HCT116 (cell line): Measurements from ENCODE around the gene PLCH2. TPM values are rescaled to one million over a fixed set of nuclear protein-coding genes. Genes with fewer than 3 reads are reported as not detected.

Experiments
- ATAC-seq: fragments of 200-7000 bp; cut with Tn5 transposase; 2 replicates; pipeline ENCODE4 v1.9.1; 2020; ENCODE audit warnings: mild to moderate bottlenecking, moderate library complexity
- BruUV-seq: library from RNA; stranded (reverse); fragments of 400-500 nt; replicated peaks from 2 replicates; lab custom pipeline; 2021; lab: Mats Ljungman, UMichigan
- CTCF ChIA-PET: fragments of 300-600 bp; sonication (Branson Sonifier 250); formaldehyde crosslinking; loops from one replicate; lab custom pipeline; 2021; ENCODE audit warnings: antibody characterized with exemption; lab: Charles Lee
- POLR2A ChIA-PET: fragments of 300-600, 350-600 bp; sonication (Branson Sonifier 250); formaldehyde crosslinking; loops from one replicate; lab custom pipeline; 2021; ENCODE audit warnings: antibody characterized with exemption; lab: Charles Lee
- RAD21 ChIA-PET, 2 experiments: fragments of 300-600 bp; sonication (Branson Sonifier 250); formaldehyde crosslinking; loops; one replicate each; lab custom pipeline; 2023; ENCODE audit warnings: low total read pairs in 2 of 2; ENCODE audit not compliant: uncharacterized antibody in 2 of 2, unreplicated experiment in 2 of 2, low non-redundant PET in 1 of 2; lab: Charles Lee
- DNase-seq: peaks from one replicate; pipeline ENCODE4 v3.0.0-alpha.2; 2010; ENCODE audit warnings: low read depth, low spot score
- H2AFZ ChIP-seq: fragments of 200-600 bp; shearing (Covaris generic), sonication (generic); 2 replicates; pipeline ENCODE4 v1.6.1; 2017; ENCODE audit warnings: low read depth, mixed run types, mixed read lengths, antibody characterized with exemption, low read length; ENCODE audit not compliant: poor library complexity, severe bottlenecking
- H3K27ac ChIP-seq: 2 replicates; pipeline ENCODE4 v1.5.1; 2012; ENCODE audit warnings: low read depth, low read length
- H3K27me3 ChIP-seq: fragments of 200-600 bp; sonication (generic); 2 replicates; pipeline ENCODE4 v1.6.1; 2016; ENCODE audit warnings: mixed run types, low read length, mixed read lengths; ENCODE audit not compliant: insufficient read depth
- H3K36me3 ChIP-seq, 2 experiments: fragments of 200-500 bp in 1 of 2; fragments of 200-600 bp in 1 of 2; sonication (Bioruptor generic) in 1 of 2; sonication (generic) in 1 of 2; 2 replicates each; pipeline versions ENCODE4 v1.5.1 to v1.6.1; 2014 to 2016; ENCODE audit warnings: low read length in 2 of 2, inconsistent platforms in 1 of 2, mixed read lengths in 1 of 2, mixed run types in 1 of 2; ENCODE audit not compliant: insufficient read depth in 2 of 2, control insufficient read depth in 1 of 2
- H3K4me1 ChIP-seq, 2 experiments: fragments of 200-600 bp in 1 of 2; sonication (generic) in 1 of 2; 2 replicates each; pipeline versions ENCODE4 v1.5.1 to v1.6.1; 2012 to 2017; ENCODE audit warnings: low read length in 2 of 2, inconsistent platforms in 1 of 2, mild to moderate bottlenecking in 1 of 2, mixed read lengths in 1 of 2, mixed run types in 1 of 2, moderate library complexity in 1 of 2; ENCODE audit not compliant: insufficient read depth in 2 of 2, control insufficient read depth in 1 of 2
- H3K4me2 ChIP-seq: fragments of 200-600 bp; sonication (generic); 2 replicates; pipeline ENCODE4 v1.6.1; 2017; ENCODE audit warnings: mixed run types, low read length, mixed read lengths
- H3K4me3 ChIP-seq, 2 experiments: fragments of 200-600 bp in 1 of 2; sonication (generic) in 1 of 2; replicated peaks in 1 of 2; 2 replicates each; pipeline ENCODE4 v1.5.1; 2011 to 2016; ENCODE audit warnings: low read length in 2 of 2, control low read depth in 1 of 2, low read depth in 1 of 2, mild to moderate bottlenecking in 1 of 2, mixed read lengths in 1 of 2, mixed run types in 1 of 2
- H3K79me2 ChIP-seq: fragments of 200-600 bp; sonication (generic); 2 replicates; pipeline ENCODE4 v1.6.1; 2017; ENCODE audit warnings: mild to moderate bottlenecking, mixed run types, low read length, moderate library complexity, mixed read lengths; ENCODE audit not compliant: insufficient read depth
- H3K9ac ChIP-seq: fragments of 200-600 bp; sonication (generic); 2 replicates; pipeline ENCODE4 v1.6.1; 2016; ENCODE audit warnings: low read length, mixed read lengths
- H3K9me2 ChIP-seq: fragments of 200-600 bp; sonication (generic), shearing (Covaris generic); 2 replicates; pipeline ENCODE4 v1.6.1; 2017; ENCODE audit warnings: mixed run types, mild to moderate bottlenecking, moderate library complexity; ENCODE audit not compliant: insufficient read depth
- H3K9me3 ChIP-seq, 2 experiments: fragments of 200-500 bp in 1 of 2; fragments of 200-600 bp in 1 of 2; sonication (Bioruptor generic) in 1 of 2; sonication (generic) in 1 of 2; 2 replicates each; pipeline ENCODE4 v1.6.1; 2014 to 2017; ENCODE audit warnings: low read length in 2 of 2, mixed read lengths in 2 of 2, inconsistent platforms in 1 of 2, low read depth in 1 of 2, mild to moderate bottlenecking in 1 of 2, mixed run types in 1 of 2, moderate library complexity in 1 of 2; ENCODE audit not compliant: control insufficient read depth in 1 of 2, insufficient read depth in 1 of 2
- H4K20me1 ChIP-seq: fragments of 200-600 bp; sonication (generic), shearing (Covaris generic); 2 replicates; pipeline ENCODE4 v1.6.1; 2017; ENCODE audit warnings: mixed run types, mild to moderate bottlenecking, moderate library complexity; ENCODE audit not compliant: insufficient read depth
- CEBPB ChIP-seq: IDR thresholded peaks from 2 replicates; pipeline ENCODE4 v1.6.1; 2012; ENCODE audit warnings: low read depth
- CTCF ChIP-seq, 3 experiments: fragments of 200-600 bp in 1 of 3; sonication (generic) in 1 of 3; IDR thresholded peaks in 2 of 3; conservative IDR thresholded peaks in 1 of 3; 2 replicates each; pipeline ENCODE4 v1.5.1; 2012 to 2017; ENCODE audit warnings: low read depth in 2 of 3, low read length in 2 of 3, antibody characterized with exemption in 1 of 3, borderline replicate concordance in 1 of 3, control low read depth in 1 of 3, mild to moderate bottlenecking in 1 of 3, mixed read lengths in 1 of 3, mixed run types in 1 of 3, moderate library complexity in 1 of 3; ENCODE audit not compliant: insufficient read depth in 1 of 3
- EGR1 ChIP-seq: IDR thresholded peaks from 2 replicates; pipeline ENCODE4 v1.6.1; 2012; ENCODE audit warnings: low read depth
- ELF1 ChIP-seq: IDR thresholded peaks from 2 replicates; pipeline ENCODE4 v1.6.1; 2012; ENCODE audit warnings: low read depth, borderline replicate concordance
- EZH2 ChIP-seq: fragments of 200-600 bp; sonication (generic); IDR thresholded peaks from 2 replicates; pipeline ENCODE4 v1.6.1; 2017; ENCODE audit warnings: antibody characterized with exemption, mixed run types
- EZH2phosphoT487 ChIP-seq: fragments of 200-600 bp; IDR thresholded peaks from 2 replicates; pipeline ENCODE4 v1.6.1; 2018; ENCODE audit warnings: antibody characterized with exemption, borderline replicate concordance
- FOSL1 ChIP-seq: IDR thresholded peaks from 2 replicates; pipeline ENCODE4 v1.6.1; 2012; ENCODE audit warnings: low read depth
- JUND ChIP-seq: IDR thresholded peaks from 2 replicates; pipeline ENCODE4 v1.6.1; 2012
- MAX ChIP-seq: IDR thresholded peaks from 2 replicates; pipeline ENCODE4 v1.6.1; 2012
- POLR2A ChIP-seq: IDR thresholded peaks from 2 replicates; pipeline ENCODE4 v1.7.0; 2011; ENCODE audit warnings: borderline replicate concordance; ENCODE audit not compliant: insufficient read depth, insufficient read length; ENCODE audit errors: extremely low read depth
- POLR2AphosphoS5 ChIP-seq: IDR thresholded peaks from 2 replicates; pipeline ENCODE4 v1.6.1; 2011; ENCODE audit warnings: mild to moderate bottlenecking, low read depth, low read length, moderate library complexity
- RAD21 ChIP-seq: IDR thresholded peaks from 2 replicates; pipeline ENCODE4 v1.6.1; 2012; ENCODE audit warnings: low read depth, mild to moderate bottlenecking
- REST ChIP-seq: IDR thresholded peaks from 2 replicates; pipeline ENCODE4 v1.6.1; 2012; ENCODE audit warnings: low read depth
- SIN3A ChIP-seq: IDR thresholded peaks from 2 replicates; pipeline ENCODE4 v1.6.1; 2012; ENCODE audit warnings: low read depth
- SP1 ChIP-seq: IDR thresholded peaks from 2 replicates; pipeline ENCODE4 v1.6.1; 2012; ENCODE audit warnings: low read depth
- SRF ChIP-seq: IDR thresholded peaks from 2 replicates; pipeline ENCODE4 v1.6.1; 2012; ENCODE audit warnings: low read depth
- TCF7L2 ChIP-seq: IDR thresholded peaks from 2 replicates; pipeline ENCODE4 v1.7.0; 2011; ENCODE audit warnings: borderline replicate concordance, inconsistent platforms; ENCODE audit not compliant: insufficient read depth, insufficient read length; ENCODE audit errors: extremely low read depth
- YY1 ChIP-seq: IDR thresholded peaks from 2 replicates; pipeline ENCODE4 v1.6.1; 2011; ENCODE audit warnings: low read length, low read depth, moderate library complexity, mild to moderate bottlenecking; ENCODE audit not compliant: insufficient replicate concordance; ENCODE audit errors: extremely low read depth
- ZBTB33 ChIP-seq: IDR thresholded peaks from 2 replicates; pipeline ENCODE4 v1.6.1; 2011; ENCODE audit warnings: mild to moderate bottlenecking, low read length, moderate library complexity; ENCODE audit not compliant: insufficient replicate concordance; ENCODE audit errors: extremely low read depth
- intact Hi-C: fragments of 100-400 bp; cut with micrococcal nuclease; formaldehyde crosslinking; loops from 2 replicates; pipeline ENCODE4 v1.10.0; 2022
- total RNA-seq: library from RNA; stranded (reverse); gene quantifications from one replicate; pipeline ENCODE4 v1.2.1, GENCODE V29; 2021; ENCODE audit not compliant: unreplicated experiment

Gene PLCH2
- total RNA-seq, 1 experiment from 2014 or later = 2.0 TPM

GRCh38 chr1:2433936-2434655 lies 42.0 kb upstream of the PLCH2 start:
- ATAC-seq (no peak), DNase-seq (no peak)
- ChIA-PET RAD21 (no interaction called here), CTCF (no interaction called here), POLR2A (no interaction called here)
- Histone ChIP-seq H3K9me2 (no peaks in the 10 kb centered on the region), H3K36me3 (no peaks in the 10 kb centered on the region), H3K27me3 (peaks cover 7% of the 10 kb centered on the region; the same call in 1 of the 2 replicates), H3K4me3 (no peak overlapping the region), H3K4me2 (no peak overlapping the region), H3K27ac (no peak overlapping the region), H3K4me1 (no peaks in the 10 kb centered on the region), H3K79me2 (no peaks in the 10 kb centered on the region), H3K9ac (no peak overlapping the region), H2AFZ (no peak overlapping the region), H3K9me3 (peaks cover 3 to 9% of the 10 kb centered on the region in 2 experiments; a peak in 2 of 4 replicates), H4K20me1 (no peaks in the 10 kb centered on the region)
- intact Hi-C loops = no loop called here
- no TSS peak for BruUV-seq
- TF ChIP-seq CTCF (IDR thresholded peaks at IDR 0.05 in 2 of 3, conservative IDR thresholded peaks at IDR 0.05 in 1 of 3; ENCODE audit: borderline replicate concordance in 1 of 3, insufficient read depth in 1 of 3, low read depth in 2 of 3, low read length in 2 of 3) (no peak), MAX (no peak), SP1 (no peak), TCF7L2 (no peak), POLR2A (no peak), CEBPB (no peak), SRF (no peak), EZH2 (no peak), ZBTB33 (no peak), SIN3A (no peak), JUND (no peak), YY1 (no peak), REST (no peak), EGR1 (no peak), RAD21 (no peak), POLR2AphosphoS5 (no peak), ELF1 (no peak), FOSL1 (no peak), EZH2phosphoT487 (no peak)
